ENCODE results near the gene ZBTB7B.

Gene ZBTB7B

DNA sequence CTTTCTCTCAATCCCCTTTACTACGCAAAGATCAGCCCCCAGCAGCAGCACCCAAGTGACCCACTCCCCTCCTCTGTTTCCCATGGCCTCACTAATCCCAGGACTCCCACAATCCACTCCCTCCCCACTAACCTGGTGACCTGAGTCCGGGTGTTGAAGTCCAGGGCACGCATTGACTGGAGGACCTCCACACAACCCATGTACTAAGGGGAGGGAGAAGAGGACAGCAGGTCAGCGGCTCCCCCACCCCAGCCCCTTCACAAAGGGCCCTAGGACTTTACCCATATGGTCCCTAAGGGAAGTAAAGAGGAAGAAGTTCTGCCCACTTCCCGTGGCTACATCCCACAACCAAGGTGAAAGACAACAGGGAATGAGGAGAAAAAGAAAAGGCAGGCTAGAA is 33.4 kb upstream of the ZBTB7B start:
- H3K4me3 ChIP-seq (ENCODE audit: low read depth, low read length): peak overlapping the region; percentile 71
- TF ChIP-seq, protein P1, sequence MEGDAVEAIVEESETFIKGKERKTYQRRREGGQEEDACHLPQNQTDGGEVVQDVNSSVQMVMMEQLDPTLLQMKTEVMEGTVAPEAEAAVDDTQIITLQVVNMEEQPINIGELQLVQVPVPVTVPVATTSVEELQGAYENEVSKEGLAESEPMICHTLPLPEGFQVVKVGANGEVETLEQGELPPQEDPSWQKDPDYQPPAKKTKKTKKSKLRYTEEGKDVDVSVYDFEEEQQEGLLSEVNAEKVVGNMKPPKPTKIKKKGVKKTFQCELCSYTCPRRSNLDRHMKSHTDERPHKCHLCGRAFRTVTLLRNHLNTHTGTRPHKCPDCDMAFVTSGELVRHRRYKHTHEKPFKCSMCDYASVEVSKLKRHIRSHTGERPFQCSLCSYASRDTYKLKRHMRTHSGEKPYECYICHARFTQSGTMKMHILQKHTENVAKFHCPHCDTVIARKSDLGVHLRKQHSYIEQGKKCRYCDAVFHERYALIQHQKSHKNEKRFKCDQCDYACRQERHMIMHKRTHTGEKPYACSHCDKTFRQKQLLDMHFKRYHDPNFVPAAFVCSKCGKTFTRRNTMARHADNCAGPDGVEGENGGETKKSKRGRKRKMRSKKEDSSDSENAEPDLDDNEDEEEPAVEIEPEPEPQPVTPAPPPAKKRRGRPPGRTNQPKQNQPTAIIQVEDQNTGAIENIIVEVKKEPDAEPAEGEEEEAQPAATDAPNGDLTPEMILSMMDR (conservative IDR thresholded peaks at IDR 0.05; ENCODE audit: low read depth, low read length): no peak
- no peak for DNase-seq (ENCODE audit: low read depth)

DNA sequence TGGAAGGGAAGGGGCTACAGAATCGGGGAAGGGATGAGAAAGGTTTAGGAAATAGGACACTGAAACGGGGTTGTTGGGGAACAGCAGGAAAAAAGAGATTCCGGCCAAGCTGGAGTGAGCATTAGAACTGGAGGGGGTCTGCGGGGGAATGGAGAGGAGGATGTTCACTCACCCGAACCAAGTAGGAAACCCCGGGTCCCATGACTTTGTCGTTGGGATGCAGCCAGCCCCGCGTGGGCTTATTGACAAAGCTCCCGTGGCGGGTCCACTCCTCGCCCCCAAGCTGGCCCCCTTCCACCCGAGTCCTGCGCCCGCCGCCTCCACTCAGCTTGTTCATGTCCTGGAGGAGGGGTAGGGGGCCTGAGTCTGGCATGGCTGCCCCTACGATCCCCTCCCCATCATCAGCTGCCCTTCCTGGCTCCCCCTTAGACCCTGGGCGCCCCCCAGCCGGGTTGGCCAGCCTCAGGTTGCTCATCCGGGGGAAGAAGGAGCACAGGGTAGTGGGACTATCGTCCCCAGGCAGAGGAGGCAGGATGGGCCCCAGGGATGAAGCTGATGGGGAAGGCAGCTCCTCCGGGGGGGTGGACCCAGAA is 32.6 kb upstream of the ZBTB7B start:
- peak overlapping the region; percentile 71 for H3K4me3 ChIP-seq (ENCODE audit: low read depth, low read length)
- peak; percentile 29 for DNase-seq (ENCODE audit: low read depth)
- TF ChIP-seq, protein P1 (conservative IDR thresholded peaks at IDR 0.05; ENCODE audit: low read depth, low read length): no peak

DNA sequence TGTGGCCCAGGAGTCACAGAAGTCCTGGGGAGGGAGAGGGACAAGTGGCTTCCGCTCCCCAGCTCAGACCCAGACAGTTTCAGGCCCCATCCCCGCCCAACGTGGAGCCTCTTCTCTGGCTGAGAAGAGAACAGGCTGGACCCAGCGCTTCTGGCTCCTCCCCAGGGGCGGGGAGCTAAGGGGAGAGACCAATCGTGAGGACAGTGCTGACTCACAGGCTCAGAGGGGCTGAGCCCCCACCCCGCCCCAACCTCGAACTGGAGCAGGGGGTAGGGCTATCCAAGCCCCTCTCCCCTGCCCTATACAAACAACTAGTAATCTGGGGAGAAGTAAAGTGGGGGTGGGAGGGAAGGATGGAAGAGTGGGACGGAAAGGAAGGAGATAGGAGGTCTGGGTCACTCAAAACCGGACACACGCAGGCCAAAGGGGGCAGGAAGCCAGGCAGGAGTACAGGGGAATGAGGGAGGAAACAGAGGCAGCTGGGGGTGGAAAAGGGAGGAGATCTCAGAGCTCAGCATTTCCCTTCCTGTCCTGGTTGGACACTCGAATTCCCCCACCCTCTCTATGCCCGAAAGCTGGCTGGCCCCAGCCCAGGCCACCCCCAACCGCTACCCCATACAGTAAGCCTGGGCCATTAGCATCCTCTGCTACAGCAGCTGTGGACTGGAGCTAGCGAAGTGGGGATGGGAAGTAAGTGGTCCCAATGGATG is 31.8 kb upstream of the ZBTB7B start, which contains the start of gene SHC1:
Gene SHC1, minus strand, starts transcription at position 117 of the 710 bp plus-strand sequence. CDS start 221 bp downstream, outside the sequence.
- DNase-seq (ENCODE audit: low read depth): peak; percentile 94
- TF ChIP-seq, protein P1 (conservative IDR thresholded peaks at IDR 0.05; ENCODE audit: low read depth, low read length): no peak
- H3K4me3 ChIP-seq (ENCODE audit: low read depth, low read length): peak within 1 kb of the TSS; percentile 71

DNA sequence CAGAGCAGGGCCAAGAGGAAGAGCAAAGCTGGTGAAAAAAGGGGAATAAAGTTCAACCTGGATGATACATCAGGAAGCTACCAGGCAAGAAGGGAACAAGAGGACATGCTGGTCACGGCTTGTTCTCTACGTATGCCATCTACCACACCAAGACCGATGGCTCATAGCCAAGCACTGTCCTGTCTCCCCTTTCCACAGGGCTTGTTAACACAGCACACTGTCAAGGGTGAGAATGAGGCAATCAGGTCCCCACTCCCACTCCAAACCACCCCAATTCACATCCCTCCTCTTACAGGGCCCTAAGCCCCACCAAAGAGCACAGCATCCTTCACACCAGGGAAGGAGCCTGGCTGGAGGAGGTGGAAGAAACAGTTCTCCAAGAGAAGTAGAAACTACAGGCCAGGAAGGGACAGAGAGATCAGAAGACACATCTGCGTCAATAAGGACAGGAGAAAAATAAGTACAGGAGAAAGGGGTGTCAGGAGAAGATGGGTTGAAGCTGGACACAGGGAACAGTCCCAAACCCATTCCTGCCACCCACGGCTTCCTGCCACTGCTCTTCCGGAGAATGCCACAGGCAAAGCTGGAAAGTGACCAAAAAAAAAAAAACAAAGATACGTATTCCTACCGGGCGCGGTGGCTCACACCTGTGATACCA is 31.1 kb upstream of the ZBTB7B start:
- peak; percentile 61 for DNase-seq (ENCODE audit: low read depth)

DNA sequence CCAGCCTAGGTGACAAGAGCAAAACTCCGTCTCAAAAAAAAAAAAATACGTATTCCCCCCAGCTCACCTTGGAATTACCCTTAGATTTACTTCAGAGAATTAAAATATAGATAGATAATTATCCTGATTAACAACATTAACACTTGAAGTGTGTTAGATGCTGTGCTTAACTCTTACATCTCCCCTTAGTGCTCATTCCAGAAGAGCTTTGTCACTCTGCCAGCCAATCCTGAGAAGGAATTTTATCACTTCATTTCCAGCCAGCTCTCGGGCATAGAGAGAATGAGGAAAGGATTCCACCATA is 30.4 kb upstream of the ZBTB7B start:
- no peak for DNase-seq (ENCODE audit: low read depth)
- TF ChIP-seq, protein P1 (conservative IDR thresholded peaks at IDR 0.05; ENCODE audit: low read depth, low read length): no peak

More for the DNA sequence above, 31.1 kb upstream of the ZBTB7B start:
- peak overlapping the region; percentile 71 for H3K4me3 ChIP-seq (ENCODE audit: low read depth, low read length)
- TF ChIP-seq, protein P1 (conservative IDR thresholded peaks at IDR 0.05; ENCODE audit: low read depth, low read length): no peak

DNA sequence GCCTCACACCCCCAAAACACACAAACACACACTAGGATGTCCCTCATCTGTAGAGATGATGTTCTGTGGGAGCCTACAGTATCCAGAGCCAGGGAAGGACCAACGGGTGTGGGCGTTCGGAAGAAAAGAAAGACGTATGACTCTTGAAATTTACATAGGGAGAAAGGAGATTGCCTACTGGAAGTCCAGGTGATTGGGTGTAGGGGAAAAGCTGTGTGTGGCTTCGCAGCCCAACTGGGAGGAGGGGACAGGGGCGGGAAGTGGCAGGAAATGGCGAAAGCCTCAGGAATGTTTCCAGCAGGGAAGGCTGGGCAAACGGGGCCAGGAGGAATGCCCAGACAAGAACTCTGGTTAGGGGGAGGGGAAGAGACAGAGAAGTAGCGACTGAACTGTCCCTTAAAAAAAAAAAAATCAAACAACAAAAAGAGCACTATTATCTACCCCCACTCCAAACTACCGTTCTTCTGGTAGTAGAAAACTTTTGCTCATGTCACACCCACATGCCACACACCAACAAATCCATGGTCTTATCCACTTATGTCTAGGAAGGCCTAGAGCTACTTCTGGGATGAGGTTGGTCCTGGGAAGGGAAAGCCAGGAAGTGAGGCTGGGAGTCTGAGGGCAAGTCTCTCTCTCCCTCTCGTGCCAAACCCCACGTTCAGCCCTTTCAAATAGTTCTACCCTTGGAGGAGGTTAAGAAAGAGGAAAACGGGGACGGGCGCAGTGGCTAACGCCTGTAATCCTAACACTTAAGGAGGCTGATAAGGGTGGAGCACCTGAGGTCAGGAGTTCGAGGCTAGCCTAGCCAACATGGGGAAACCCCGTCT is 29.9 kb upstream of the ZBTB7B start:
- H3K4me3 ChIP-seq (ENCODE audit: low read depth, low read length): peak overlapping the region; percentile 83
- TF ChIP-seq, protein P1 (conservative IDR thresholded peaks at IDR 0.05; ENCODE audit: low read depth, low read length): no peak
- peak; percentile 92 for DNase-seq (ENCODE audit: low read depth)

More for the DNA sequence above, 30.4 kb upstream of the ZBTB7B start:
- peak overlapping the region; percentile 83 for H3K4me3 ChIP-seq (ENCODE audit: low read depth, low read length)
